Panc1 (cell line): Measurements from ENCODE around the gene PBX2.

ENCODE experiments used
- POLR2AphosphoS5 ChIP-seq: IDR thresholded peaks from 2 replicates; pipeline ENCODE4 v1.6.1; 2012; ENCODE audit warnings: mild to moderate bottlenecking, low read depth, low read length, moderate library complexity
- SIN3A ChIP-seq: IDR thresholded peaks from 2 replicates; pipeline ENCODE4 v1.6.1; 2012; ENCODE audit warnings: low read depth, mild to moderate bottlenecking, low read length, moderate library complexity, borderline replicate concordance; ENCODE audit not compliant: insufficient read depth
- TF ChIP-seq, protein P1 (sequence below): fragments of 450-650 bp; IDR thresholded peaks from 2 replicates; pipeline ENCODE4 v1.5.1; 2017; ENCODE audit warnings: mild to moderate bottlenecking

DNA sequence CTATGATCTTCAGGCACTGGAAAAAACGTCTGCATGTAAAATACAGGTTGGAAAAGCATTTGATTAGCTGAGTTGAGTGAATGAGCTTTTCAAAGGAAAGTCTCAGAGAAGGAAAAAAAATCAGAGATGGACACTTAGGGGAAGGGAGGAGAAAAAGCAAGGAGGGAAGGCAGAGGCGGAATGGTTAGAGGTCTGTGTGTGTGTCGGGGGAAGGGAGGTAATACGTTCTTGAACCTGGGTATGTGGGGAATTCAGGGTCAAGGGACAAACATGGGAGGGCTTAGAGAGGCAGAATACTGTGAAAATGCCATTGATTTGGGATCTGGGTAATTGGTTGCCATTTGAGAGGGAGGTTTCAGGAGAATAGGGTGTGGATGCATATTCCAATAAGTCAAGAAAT, 43.3 kb downstream of the PBX2 start:
- TF ChIP-seq, protein P1, sequence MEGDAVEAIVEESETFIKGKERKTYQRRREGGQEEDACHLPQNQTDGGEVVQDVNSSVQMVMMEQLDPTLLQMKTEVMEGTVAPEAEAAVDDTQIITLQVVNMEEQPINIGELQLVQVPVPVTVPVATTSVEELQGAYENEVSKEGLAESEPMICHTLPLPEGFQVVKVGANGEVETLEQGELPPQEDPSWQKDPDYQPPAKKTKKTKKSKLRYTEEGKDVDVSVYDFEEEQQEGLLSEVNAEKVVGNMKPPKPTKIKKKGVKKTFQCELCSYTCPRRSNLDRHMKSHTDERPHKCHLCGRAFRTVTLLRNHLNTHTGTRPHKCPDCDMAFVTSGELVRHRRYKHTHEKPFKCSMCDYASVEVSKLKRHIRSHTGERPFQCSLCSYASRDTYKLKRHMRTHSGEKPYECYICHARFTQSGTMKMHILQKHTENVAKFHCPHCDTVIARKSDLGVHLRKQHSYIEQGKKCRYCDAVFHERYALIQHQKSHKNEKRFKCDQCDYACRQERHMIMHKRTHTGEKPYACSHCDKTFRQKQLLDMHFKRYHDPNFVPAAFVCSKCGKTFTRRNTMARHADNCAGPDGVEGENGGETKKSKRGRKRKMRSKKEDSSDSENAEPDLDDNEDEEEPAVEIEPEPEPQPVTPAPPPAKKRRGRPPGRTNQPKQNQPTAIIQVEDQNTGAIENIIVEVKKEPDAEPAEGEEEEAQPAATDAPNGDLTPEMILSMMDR: no peak
- TF ChIP-seq POLR2AphosphoS5: no peak
- TF ChIP-seq SIN3A: no peak
